CD8-positive, alpha-beta memory T cell (primary cell): ENCODE measurements around the gene PDIA6. TPM values are rescaled to one million over a fixed set of nuclear protein-coding genes. Genes with fewer than 3 reads are reported as not detected.
"Not testable (repeated sequence)": the region's sequence is repeated elsewhere in the genome, so short reads cannot be mapped to it uniquely, and the experiment has no call there.

Experiments used
- CTCF ChIA-PET: fragments of 350-600 bp; sonication (Branson Sonifier 250); formaldehyde crosslinking; loops from one replicate; lab custom pipeline; 2021; ENCODE audit warnings: antibody characterized with exemption; lab: Charles Lee
- POLR2A ChIA-PET: fragments of 350-600 bp; sonication (Branson Sonifier 250); formaldehyde crosslinking; loops from one replicate; lab custom pipeline; 2021; ENCODE audit warnings: antibody characterized with exemption; lab: Charles Lee
- DNase-seq, 5 donors: peaks; one replicate each; pipeline versions ENCODE4 v3.0.0 to v3.0.0-alpha.2; 2020 to 2022; ENCODE audit warnings: mixed read lengths in 1 of 5
- H3K27ac ChIP-seq: one replicate; pipeline ENCODE4 v1.7.0; 2013; ENCODE audit warnings: low read depth, mild to moderate bottlenecking, low read length, moderate library complexity
- H3K27me3 ChIP-seq: 2 replicates; pipeline ENCODE4 v1.7.0; 2013; ENCODE audit warnings: low read length, mild to moderate bottlenecking; ENCODE audit not compliant: insufficient read depth, poor library complexity, severe bottlenecking
- H3K36me3 ChIP-seq: 2 replicates; pipeline ENCODE4 v1.7.0; 2013; ENCODE audit warnings: mild to moderate bottlenecking, low read length, moderate library complexity; ENCODE audit not compliant: insufficient read depth
- H3K4me1 ChIP-seq: 2 replicates; pipeline ENCODE4 v1.7.0; 2013; ENCODE audit warnings: mild to moderate bottlenecking, low read length, moderate library complexity; ENCODE audit not compliant: insufficient read depth
- H3K4me3 ChIP-seq: 2 replicates; pipeline ENCODE4 v1.7.0; 2013; ENCODE audit warnings: mild to moderate bottlenecking, low read length
- H3K9me3 ChIP-seq: 2 replicates; pipeline ENCODE4 v1.7.0; 2013; ENCODE audit warnings: mild to moderate bottlenecking, low read length
- H3K27ac Mint-ChIP-seq, 8 donors: one replicate each; pipeline ENCODE4 v1.8.0; 2020 to 2021; ENCODE audit warnings: mixed read lengths in 8 of 8, mild to moderate bottlenecking in 6 of 8, inconsistent platforms in 3 of 8, moderate library complexity in 3 of 8
- H3K27me3 Mint-ChIP-seq, 2 donors: one replicate each; pipeline ENCODE4 v1.8.0; 2020 to 2021; ENCODE audit warnings: mixed read lengths in 2 of 2, mild to moderate bottlenecking in 1 of 2, moderate library complexity in 1 of 2
- H3K36me3 Mint-ChIP-seq, 3 donors: one replicate each; pipeline ENCODE4 v1.8.0; 2020 to 2021; ENCODE audit warnings: mixed read lengths in 3 of 3, inconsistent platforms in 1 of 3, mild to moderate bottlenecking in 1 of 3
- H3K4me1 Mint-ChIP-seq, 3 donors: one replicate each; pipeline ENCODE4 v1.8.0; 2020 to 2021; ENCODE audit warnings: mixed read lengths in 3 of 3, inconsistent platforms in 1 of 3, mild to moderate bottlenecking in 1 of 3
- H3K4me3 Mint-ChIP-seq, 7 donors: one replicate each; pipeline ENCODE4 v1.8.0; 2020 to 2021; ENCODE audit warnings: mixed read lengths in 7 of 7, mild to moderate bottlenecking in 6 of 7, moderate library complexity in 4 of 7, inconsistent platforms in 2 of 7
- H3K9me3 Mint-ChIP-seq, 5 donors: one replicate each; pipeline ENCODE4 v1.8.0; 2020 to 2022; ENCODE audit warnings: mixed read lengths in 5 of 5, mild to moderate bottlenecking in 3 of 5, moderate library complexity in 2 of 5, inconsistent platforms in 1 of 5
- polyA plus RNA-seq: library from polyadenylated mRNA; unstranded; fragments of 300-500 nt; fragmentation: Illumina TruSeq; gene quantifications from one replicate; pipeline ENCODE4 v1.2.3, GENCODE V29; 2021
- total RNA-seq, 2 experiments: library from RNA; stranded (reverse); gene quantifications; one replicate each; pipeline ENCODE4 v1.2.3, GENCODE V29; 2021

PDIA6 gene
- total and polyA plus RNA-seq, 3 experiments from 2014 or later = 158 to 181 (median 178) TPM

DNA sequence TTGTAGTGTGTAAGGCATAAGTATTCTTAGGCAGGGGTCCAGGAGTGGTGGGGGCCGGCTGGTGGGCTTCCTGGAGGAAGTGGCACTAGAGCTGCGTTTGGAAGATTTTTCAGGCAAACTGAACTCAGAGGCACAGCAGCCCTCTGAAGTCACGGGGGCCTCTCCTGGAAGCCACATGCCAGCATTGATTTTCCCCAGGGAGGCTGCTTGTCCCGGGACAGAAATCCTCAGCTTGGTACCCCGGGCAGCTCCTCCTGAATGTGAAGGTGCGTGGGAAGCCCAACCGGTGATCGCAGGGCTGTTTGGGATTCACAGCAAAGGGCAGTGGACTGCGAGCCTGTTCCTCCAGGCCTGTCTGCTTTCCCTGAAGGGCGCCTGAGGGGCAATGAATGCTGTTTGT lies 1.6 kb upstream of the PDIA6 start:
- H3K4me1 ChIP-seq = peaks cover 20% of the 10 kb centered on the region
- H3K27me3 ChIP-seq = peaks cover 6% of the 10 kb centered on the region
- peak overlapping the region; percentile 28 to 80 (median 54) for H3K4me3 Mint-ChIP-seq
- CTCF ChIA-PET = interaction anchor here (2.8 kb wide), 1 partner anchor 18 kb away, joined by 11 read pairs; no protein-coding TSS in a partner anchor
- peaks cover 0 to 5% (median 0%) of the 10 kb centered on the region in 3 donors for H3K36me3 Mint-ChIP-seq
- POLR2A ChIA-PET = no interaction called here
- H3K4me3 ChIP-seq = no peak overlapping the region
- peaks cover 24 to 27% (median 27%) of the 10 kb centered on the region in 3 donors for H3K4me1 Mint-ChIP-seq
- no peaks in the 10 kb centered on the region for H3K9me3 Mint-ChIP-seq
- H3K27ac Mint-ChIP-seq = peak overlapping the region in 3 of 8 donors; percentile 54 to 63 (median 63)
- no peak overlapping the region for H3K27ac ChIP-seq
- H3K27me3 Mint-ChIP-seq = peaks cover 3% of the 10 kb centered on the region in 2 donors
- H3K9me3 ChIP-seq = no peaks in the 10 kb centered on the region
- no peaks in the 10 kb centered on the region for H3K36me3 ChIP-seq
- DNase-seq = no peak

DNA sequence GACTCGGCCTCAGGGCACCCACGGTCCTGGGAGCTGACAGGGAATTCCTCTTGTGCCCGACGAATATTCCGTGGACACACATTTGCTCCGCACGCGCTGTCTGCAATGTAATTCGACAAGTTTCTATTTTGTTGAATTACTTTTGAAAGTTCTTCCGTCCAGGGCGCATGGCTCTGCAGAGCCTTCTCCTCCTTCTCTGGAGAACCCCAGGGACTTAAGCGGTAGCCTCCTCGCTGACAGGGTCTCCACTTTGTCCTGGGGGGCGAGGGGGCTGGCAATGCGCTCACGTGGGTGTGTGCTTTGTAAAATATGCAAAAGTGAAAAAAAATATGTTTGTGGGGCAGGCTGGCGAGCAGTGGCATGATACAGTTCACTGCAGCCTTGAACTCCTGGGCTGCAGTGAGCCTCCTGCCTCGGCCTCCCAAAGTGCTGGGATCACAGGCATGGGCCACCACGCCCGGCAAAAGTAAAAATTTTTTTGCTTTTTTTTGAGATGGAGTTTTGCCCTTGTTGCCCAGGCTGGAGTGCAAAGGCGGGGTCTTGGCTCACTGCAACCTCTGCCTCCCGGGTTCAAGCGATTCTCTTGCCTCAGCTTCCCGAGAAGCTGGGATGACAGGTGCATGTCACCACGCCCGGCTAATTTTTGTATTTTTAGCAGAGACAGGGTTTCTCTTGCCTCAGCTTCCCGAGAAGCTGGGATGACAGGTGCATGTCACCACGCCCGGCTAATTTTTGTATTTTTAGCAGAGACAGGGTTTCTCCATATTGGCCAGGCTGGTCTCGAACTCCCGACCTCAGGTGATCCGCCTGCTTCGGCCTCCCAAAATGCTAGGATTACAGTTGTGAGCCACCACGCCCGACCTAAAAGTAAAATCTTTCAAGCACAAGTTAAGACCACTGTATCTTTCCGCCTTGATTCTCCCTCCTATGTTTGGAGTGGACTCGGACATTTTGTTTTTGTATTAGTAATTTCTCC lies 866 bp upstream of the PDIA6 start:
- H3K36me3 Mint-ChIP-seq, H3K9me3 ChIP-seq, H3K27me3 ChIP-seq, H3K9me3 Mint-ChIP-seq, DNase-seq, H3K27me3 Mint-ChIP-seq, H3K36me3 ChIP-seq: not testable (repeated sequence)
- peak overlapping the region; percentile 70 for H3K4me3 ChIP-seq
- H3K4me1 ChIP-seq = peaks cover 23% of the 10 kb centered on the region
- H3K27ac ChIP-seq = peak overlapping the region; percentile 31
- ChIA-PET POLR2A (interaction anchor here (1.3 kb wide), 1 partner anchor 316 kb away, joined by 4 read pairs; no protein-coding TSS in a partner anchor), CTCF (interaction anchor here (0.9 to 2.8 kb wide), 4 partner anchors 16 to 319 kb away, joined by 3 to 11 read pairs (median 5); a partner anchor contains a TSS)
- H3K4me3 Mint-ChIP-seq = peak overlapping the region; percentile 79 to 97 (median 86)
- peak overlapping the region; percentile 65 to 91 (median 85) for H3K27ac Mint-ChIP-seq
- peaks cover 31 to 34% (median 31%) of the 10 kb centered on the region in 3 donors for H3K4me1 Mint-ChIP-seq

DNA sequence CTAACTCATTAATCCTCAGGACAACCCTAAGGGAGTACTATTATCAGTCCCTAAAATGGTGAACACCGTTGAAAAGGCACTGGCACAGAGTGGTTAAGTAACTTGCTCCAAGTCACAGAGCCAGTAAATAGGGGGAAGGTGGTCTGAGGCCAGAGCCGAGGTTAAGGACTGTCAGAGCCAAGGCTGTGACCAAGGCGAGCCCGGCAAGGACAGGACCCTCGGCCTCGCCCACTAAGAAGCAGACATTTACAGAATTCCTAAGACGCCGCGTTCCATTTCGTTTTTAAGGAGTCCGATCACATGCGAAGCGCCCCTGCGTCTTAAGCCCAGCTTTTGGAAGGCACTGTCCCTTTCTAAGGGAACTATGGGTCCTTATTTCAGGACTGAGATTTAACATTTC lies 1.1 kb downstream of the PDIA6 start:
- Histone ChIP-seq H3K9me3 (no peaks in the 10 kb centered on the region), H3K27ac (peak overlapping the region; percentile 76), H3K4me1 (peaks cover 40% of the 10 kb centered on the region), H3K36me3 (no peaks in the 10 kb centered on the region), H3K27me3 (no peaks in the 10 kb centered on the region), H3K4me3 (peak overlapping the region; percentile 59)
- ChIA-PET POLR2A (interaction anchor here (0.7 to 0.8 kb wide), 2 partner anchors 320 to 344 kb away, joined by 3 read pairs; no protein-coding TSS in a partner anchor), CTCF (interaction anchor here (1.2 to 1.6 kb wide), 5 partner anchors 13 to 320 kb away, joined by 3 to 8 read pairs (median 4); no protein-coding TSS in a partner anchor)
- H3K4me1 Mint-ChIP-seq = peaks cover 50 to 53% (median 51%) of the 10 kb centered on the region in 3 donors
- H3K27ac Mint-ChIP-seq = peak overlapping the region; percentile 54 to 98 (median 95)
- peaks cover 0 to 13% (median 0%) of the 10 kb centered on the region in 3 donors for H3K36me3 Mint-ChIP-seq
- H3K27me3 Mint-ChIP-seq = no peaks in the 10 kb centered on the region
- DNase-seq = no peak
- no peaks in the 10 kb centered on the region for H3K9me3 Mint-ChIP-seq
- H3K4me3 Mint-ChIP-seq = peak overlapping the region; percentile 79 to 97 (median 94)

- H3K27me3 Mint-ChIP-seq = no peaks in the 10 kb centered on the region
- Histone ChIP-seq H3K4me1 (peaks cover 40% of the 10 kb centered on the region), H3K27ac (peak overlapping the region; percentile 76), H3K27me3 (no peaks in the 10 kb centered on the region), H3K4me3 (peak overlapping the region; percentile 59), H3K36me3 (no peaks in the 10 kb centered on the region), H3K9me3 (no peaks in the 10 kb centered on the region)
- peaks cover 0 to 13% (median 0%) of the 10 kb centered on the region in 3 donors for H3K36me3 Mint-ChIP-seq
- DNase-seq = no peak
- H3K9me3 Mint-ChIP-seq = no peaks in the 10 kb centered on the region
- ChIA-PET CTCF (no interaction called here), POLR2A (no interaction called here)
- peak overlapping the region; percentile 54 to 98 (median 95) for H3K27ac Mint-ChIP-seq
- H3K4me3 Mint-ChIP-seq = peak overlapping the region; percentile 79 to 97 (median 94)
- H3K4me1 Mint-ChIP-seq = peaks cover 53 to 55% (median 54%) of the 10 kb centered on the region in 3 donors
Observed at GRCh38 chr2:10810202-10811161, 2.1 kb downstream of the PDIA6 start.

DNA sequence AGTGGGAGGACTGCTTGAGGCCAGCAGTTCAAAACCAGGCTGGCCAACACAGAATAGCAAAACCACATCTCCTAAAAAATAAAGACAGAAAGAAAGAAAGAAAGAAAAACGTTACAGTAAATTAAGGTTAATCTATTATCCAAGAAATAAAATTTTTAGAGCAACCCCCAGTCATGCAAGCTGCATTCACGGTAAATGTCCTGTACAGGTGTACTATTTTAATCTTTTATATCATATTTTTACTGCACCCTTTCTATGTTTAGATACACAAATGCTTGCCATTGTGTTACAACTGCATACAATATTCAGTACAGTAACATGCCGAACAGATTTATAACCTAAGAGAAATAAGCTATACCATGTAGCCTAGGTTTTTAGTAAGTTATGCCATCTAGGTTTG lies 6.0 kb downstream of the PDIA6 start:
- CTCF ChIA-PET = no interaction called here
- H3K27ac ChIP-seq = no peak overlapping the region
- H3K36me3 Mint-ChIP-seq = peaks cover 0 to 27% (median 0%) of the 10 kb centered on the region in 3 donors

GRCh38 chr2:10805990-10806389 lies 6.6 kb downstream of the PDIA6 start:
- Mint-ChIP-seq H3K27ac (peak overlapping the region in 1 of 8 donors; percentile 49), H3K36me3 (peaks cover 0 to 30% (median 0%) of the 10 kb centered on the region in 3 donors), H3K4me1 (peaks cover 54 to 68% (median 59%) of the 10 kb centered on the region in 3 donors)
- H3K9me3 Mint-ChIP-seq, H3K27me3 Mint-ChIP-seq, H3K27me3 ChIP-seq, DNase-seq, H3K4me3 ChIP-seq, CTCF ChIA-PET, H3K9me3 ChIP-seq, H3K27ac ChIP-seq, H3K4me3 Mint-ChIP-seq, POLR2A ChIA-PET, H3K36me3 ChIP-seq: not testable (repeated sequence)
- peaks cover 33% of the 10 kb centered on the region for H3K4me1 ChIP-seq

More for the DNA sequence above, 6.0 kb downstream of the PDIA6 start:
- no peaks in the 10 kb centered on the region for H3K27me3 ChIP-seq
- H3K27ac Mint-ChIP-seq = peak overlapping the region in 2 of 8 donors; percentile 7 to 18
- no peaks in the 10 kb centered on the region for H3K27me3 Mint-ChIP-seq
- H3K9me3 ChIP-seq = no peaks in the 10 kb centered on the region
- H3K4me1 Mint-ChIP-seq = peaks cover 60 to 69% (median 64%) of the 10 kb centered on the region in 3 donors
- POLR2A ChIA-PET = no interaction called here
- H3K4me3 Mint-ChIP-seq = no peak overlapping the region
- H3K4me1 ChIP-seq = peaks cover 39% of the 10 kb centered on the region
- H3K36me3 ChIP-seq = peaks cover 2% of the 10 kb centered on the region
- no peak for DNase-seq
- no peaks in the 10 kb centered on the region for H3K9me3 Mint-ChIP-seq
- no peak overlapping the region for H3K4me3 ChIP-seq

- no peak overlapping the region for H3K27ac ChIP-seq
- Mint-ChIP-seq H3K4me1 (peaks cover 34 to 49% (median 40%) of the 10 kb centered on the region in 3 donors), H3K9me3 (no peaks in the 10 kb centered on the region), H3K36me3 (peaks cover 0 to 46% (median 2%) of the 10 kb centered on the region in 3 donors), H3K4me3 (peak overlapping the region in 1 of 7 donors; percentile 24), H3K27me3 (no peaks in the 10 kb centered on the region), H3K27ac (peak overlapping the region in 3 of 8 donors; percentile 64 to 66 (median 64))
- POLR2A ChIA-PET = no interaction called here
- no peak overlapping the region for H3K4me3 ChIP-seq
- H3K27me3 ChIP-seq = no peaks in the 10 kb centered on the region
- H3K4me1 ChIP-seq = peaks cover 9% of the 10 kb centered on the region
- CTCF ChIA-PET = no interaction called here
- no peak for DNase-seq
- H3K9me3 ChIP-seq = no peaks in the 10 kb centered on the region
- H3K36me3 ChIP-seq = peaks cover 18% of the 10 kb centered on the region
Observed at GRCh38 chr2:10802657-10803056, 9.9 kb downstream of the PDIA6 start.
